Trophoblast cell (in vitro differentiated cells and primary cell): ENCODE measurements around the gene CTSF. TPM values are rescaled to one million over a fixed set of nuclear protein-coding genes. Genes with fewer than 3 reads are reported as not detected.

Experiments used
- DNase-seq, 2 donors: peaks; one replicate each; pipeline ENCODE4 v3.0.0-alpha.2; 2016
- H2AFZ ChIP-seq: 2 replicates; pipeline ENCODE4 v1.6.1; 2013; ENCODE audit warnings: low read length, moderate library complexity, mild to moderate bottlenecking; ENCODE audit not compliant: insufficient read depth, poor library complexity
- H2AK5ac ChIP-seq: 2 replicates; pipeline ENCODE4 v1.6.1; 2013; ENCODE audit warnings: mild to moderate bottlenecking, low read length
- H2BK120ac ChIP-seq: 2 replicates; pipeline ENCODE4 v1.6.1; 2013; ENCODE audit warnings: low read length, mild to moderate bottlenecking, moderate library complexity; ENCODE audit not compliant: insufficient read depth, poor library complexity
- H2BK12ac ChIP-seq: 2 replicates; pipeline ENCODE4 v1.6.1; 2013; ENCODE audit warnings: mild to moderate bottlenecking, low read length, moderate library complexity
- H2BK5ac ChIP-seq: 2 replicates; pipeline ENCODE4 v1.6.1; 2013; ENCODE audit warnings: low read length, low read depth, moderate library complexity, mild to moderate bottlenecking; ENCODE audit not compliant: poor library complexity
- H3K14ac ChIP-seq: 2 replicates; pipeline ENCODE4 v1.6.1; 2013; ENCODE audit warnings: mild to moderate bottlenecking, low read length
- H3K18ac ChIP-seq: 2 replicates; pipeline ENCODE4 v1.6.1; 2013; ENCODE audit warnings: mild to moderate bottlenecking, low read length
- H3K23ac ChIP-seq: 2 replicates; pipeline ENCODE4 v1.6.1; 2013; ENCODE audit warnings: low read length
- H3K27ac ChIP-seq: 2 replicates; pipeline ENCODE4 v1.5.1; 2013; ENCODE audit warnings: low read depth, mild to moderate bottlenecking, inconsistent platforms, low read length, moderate library complexity
- H3K27me3 ChIP-seq: 2 replicates; pipeline ENCODE4 v1.6.1; 2013; ENCODE audit warnings: inconsistent platforms, mild to moderate bottlenecking, low read length, moderate library complexity; ENCODE audit not compliant: insufficient read depth
- H3K36me3 ChIP-seq, 2 experiments: 1 replicate in 1 of 2; 2 replicates in 1 of 2; pipeline ENCODE4 v1.6.1; 2013; ENCODE audit warnings: low read length in 2 of 2, mild to moderate bottlenecking in 2 of 2, moderate library complexity in 1 of 2; ENCODE audit not compliant: insufficient read depth in 2 of 2, control insufficient read depth in 1 of 2
- H3K4ac ChIP-seq: 2 replicates; pipeline ENCODE4 v1.6.1; 2013; ENCODE audit warnings: low read depth, mild to moderate bottlenecking, low read length, moderate library complexity
- H3K4me1 ChIP-seq, 2 experiments: 1 replicate in 1 of 2; 2 replicates in 1 of 2; pipeline ENCODE4 v1.6.1; 2013; ENCODE audit warnings: low read length in 2 of 2, mild to moderate bottlenecking in 2 of 2, moderate library complexity in 1 of 2; ENCODE audit not compliant: insufficient read depth in 2 of 2, control insufficient read depth in 1 of 2
- H3K4me2 ChIP-seq: 2 replicates; pipeline ENCODE4 v1.6.1; 2013; ENCODE audit warnings: inconsistent platforms, mild to moderate bottlenecking, low read length, moderate library complexity
- H3K4me3 ChIP-seq: 2 replicates; pipeline ENCODE4 v1.5.1; 2013; ENCODE audit warnings: mild to moderate bottlenecking, low read depth, low read length, inconsistent platforms
- H3K79me1 ChIP-seq: one replicate; pipeline ENCODE4 v1.6.1; 2013; ENCODE audit warnings: low read length
- H3K79me2 ChIP-seq: 2 replicates; pipeline ENCODE4 v1.6.1; 2013; ENCODE audit warnings: low read length, mild to moderate bottlenecking; ENCODE audit not compliant: control insufficient read depth, insufficient read depth, poor library complexity
- H3K9ac ChIP-seq: 2 replicates; pipeline ENCODE4 v1.6.1; 2013; ENCODE audit warnings: mild to moderate bottlenecking, low read length
- H3K9me3 ChIP-seq: 2 replicates; pipeline ENCODE4 v1.6.1; 2013; ENCODE audit warnings: low read depth, mild to moderate bottlenecking, control low read depth, inconsistent platforms, low read length; ENCODE audit not compliant: insufficient read depth
- H4K12ac ChIP-seq: 2 replicates; pipeline ENCODE4 v1.6.1; 2013; ENCODE audit warnings: low read depth, mild to moderate bottlenecking, low read length, moderate library complexity
- H4K8ac ChIP-seq: 2 replicates; pipeline ENCODE4 v1.6.1; 2013; ENCODE audit warnings: low read depth, mild to moderate bottlenecking, low read length, moderate library complexity
- H4K91ac ChIP-seq: one replicate; pipeline ENCODE4 v1.6.1; 2013; ENCODE audit warnings: low read depth, mild to moderate bottlenecking, low read length, moderate library complexity
- WGBS: extraction: QIAGEN DNeasy Blood & Tissue Kit; methylation state at CpG from one replicate; pipeline ENCODE4 v1.1.7; 2013; ENCODE audit warnings: missing lambda C conversion rate; ENCODE audit not compliant: insufficient read length, insufficient coverage; ENCODE audit errors: extremely low coverage; 5-methylcytosine and 5-hydroxymethylcytosine counted together
- polyA plus RNA-seq: library from polyadenylated mRNA; stranded (reverse); fragments of 200-250 nt; gene quantifications from 2 replicates; pipeline ENCODE4 v1.2.3, GENCODE V29; 2013

The CTSF gene
- 0.14 and 0.25 TPM in 2 replicates for polyA plus RNA-seq

GRCh38 chr11:66568124-66568916, at the start of gene CTSF:
TSS of gene CTSF (minus strand) at chr11:66568606. CDS start at chr11:66568486, 120 bp downstream.
- Histone ChIP-seq H3K79me1 (no peaks in the 10 kb centered on the region), H4K91ac (no peak within 1 kb of the TSS), H3K4me3 (no peak within 1 kb of the TSS), H3K9me3 (no peaks in the 10 kb centered on the region), H3K27me3 (no peaks in the 10 kb centered on the region), H3K23ac (no peak within 1 kb of the TSS), H3K9ac (no peak within 1 kb of the TSS), H3K4me1 (peaks cover 0 to 3% of the 10 kb centered on the region in 2 experiments), H2BK5ac (no peak within 1 kb of the TSS), H2AK5ac (no peak within 1 kb of the TSS), H3K4me2 (no peak within 1 kb of the TSS), H2BK12ac (no peak within 1 kb of the TSS), H2BK120ac (no peak within 1 kb of the TSS), H3K4ac (no peak within 1 kb of the TSS), H2AFZ (no peak within 1 kb of the TSS), H3K27ac (no peak within 1 kb of the TSS), H3K18ac (no peak within 1 kb of the TSS), H4K8ac (no peak within 1 kb of the TSS), H3K79me2 (no peaks in the 10 kb centered on the region), H3K14ac (no peak within 1 kb of the TSS), H3K36me3 (no peaks in the 10 kb centered on the region), H4K12ac (no peak within 1 kb of the TSS)
- DNase-seq = peak; percentile 87 to 88
- no CpG with 5 or more reads among the region's 77 CpGs for WGBS

GRCh38 chr11:66617155-66617834, 48.9 kb upstream of the CTSF start:
- H2BK12ac ChIP-seq = no peak overlapping the region
- H3K4me2 ChIP-seq = peak overlapping the region; percentile 97
- peak overlapping the region; percentile 11 for H3K27ac ChIP-seq
- peaks cover 13% of the 10 kb centered on the region for H3K79me1 ChIP-seq
- WGBS = no CpG with 5 or more reads among the region's 38 CpGs
- peaks cover 5 to 7% of the 10 kb centered on the region in 2 experiments for H3K4me1 ChIP-seq
- H2AK5ac ChIP-seq = peak overlapping the region; percentile 28
- peaks cover 30% of the 10 kb centered on the region for H3K79me2 ChIP-seq
- no peak overlapping the region for H2AFZ ChIP-seq
- H3K4me3 ChIP-seq = peak overlapping the region; percentile 94
- peaks cover 0 to 4% of the 10 kb centered on the region in 2 experiments for H3K36me3 ChIP-seq
- peak overlapping the region; percentile 16 for H2BK120ac ChIP-seq
- peak overlapping the region; percentile 89 for H3K14ac ChIP-seq
- H4K12ac ChIP-seq = no peak overlapping the region
- peak overlapping the region; percentile 89 for H3K9ac ChIP-seq
- H3K27me3 ChIP-seq = no peaks in the 10 kb centered on the region
- peak overlapping the region; percentile 91 for H4K8ac ChIP-seq
- peak overlapping the region; percentile 38 for H4K91ac ChIP-seq
- H3K18ac ChIP-seq = peak overlapping the region; percentile 16
- H2BK5ac ChIP-seq = peak overlapping the region; percentile 32
- H3K4ac ChIP-seq = peak overlapping the region; percentile 99
- peak; percentile 30 to 63 for DNase-seq
- H3K23ac ChIP-seq = peak overlapping the region; percentile 25
- H3K9me3 ChIP-seq = no peaks in the 10 kb centered on the region

GRCh38 chr11:66616379-66617154, 48.2 kb upstream of the CTSF start, which contains the start of gene RBM14:
TSS of gene RBM14 (plus strand) at chr11:66616630. CDS start at chr11:66616721, 91 bp downstream.
- Histone ChIP-seq H4K12ac (peak within 1 kb of the TSS; percentile 95), H3K4ac (peak within 1 kb of the TSS; percentile 99), H4K8ac (peak within 1 kb of the TSS; percentile 94), H4K91ac (peak within 1 kb of the TSS; percentile 93), H3K79me1 (peaks cover 13% of the 10 kb centered on the region), H3K9ac (peak within 1 kb of the TSS; percentile 89), H3K23ac (no peak within 1 kb of the TSS), H3K14ac (peak within 1 kb of the TSS; percentile 89), H3K79me2 (peaks cover 28% of the 10 kb centered on the region), H3K27ac (peak within 1 kb of the TSS; percentile 97), H2BK12ac (peak within 1 kb of the TSS; percentile 15), H3K27me3 (no peaks in the 10 kb centered on the region), H3K4me2 (peak within 1 kb of the TSS; percentile 97), H3K18ac (peak within 1 kb of the TSS; percentile 97), H3K9me3 (no peaks in the 10 kb centered on the region), H2AK5ac (peak within 1 kb of the TSS; percentile 97), H3K36me3 (peaks cover 0 to 4% of the 10 kb centered on the region in 2 experiments), H2AFZ (peak within 1 kb of the TSS; percentile 77), H2BK120ac (peak within 1 kb of the TSS; percentile 75), H2BK5ac (peak within 1 kb of the TSS; percentile 86), H3K4me1 (peaks cover 5 to 7% of the 10 kb centered on the region in 2 experiments), H3K4me3 (peak within 1 kb of the TSS; percentile 94)
- WGBS = no CpG with 5 or more reads among the region's 90 CpGs
- peak; percentile 100 for DNase-seq

GRCh38 chr11:66614073-66614472, 45.7 kb upstream of the CTSF start:
- no peak overlapping the region for H3K9ac ChIP-seq
- no peaks in the 10 kb centered on the region for H3K27me3 ChIP-seq
- no peak overlapping the region for H3K18ac ChIP-seq
- no peaks in the 10 kb centered on the region for H3K9me3 ChIP-seq
- no peak overlapping the region for H3K4me2 ChIP-seq
- no peak overlapping the region for H4K8ac ChIP-seq
- no peak overlapping the region for H2AK5ac ChIP-seq
- DNase-seq = no peak
- H3K36me3 ChIP-seq = peaks cover 0 to 3% of the 10 kb centered on the region in 2 experiments
- no peak overlapping the region for H2BK120ac ChIP-seq
- no peak overlapping the region for H3K4me3 ChIP-seq
- H2AFZ ChIP-seq = no peak overlapping the region
- no peak overlapping the region for H3K14ac ChIP-seq
- no peak overlapping the region for H3K4ac ChIP-seq
- no peak overlapping the region for H4K91ac ChIP-seq
- H3K23ac ChIP-seq = no peak overlapping the region
- H3K27ac ChIP-seq = no peak overlapping the region
- peaks cover 24% of the 10 kb centered on the region for H3K79me2 ChIP-seq
- H2BK12ac ChIP-seq = no peak overlapping the region
- no peak overlapping the region for H4K12ac ChIP-seq
- peaks cover 13% of the 10 kb centered on the region for H3K79me1 ChIP-seq
- no peak overlapping the region for H2BK5ac ChIP-seq
- peaks cover 5 to 7% of the 10 kb centered on the region in 2 experiments for H3K4me1 ChIP-seq
- no CpG with 5 or more reads among the region's 13 CpGs for WGBS
